ENCODE results near the gene SOX14.

DNA sequence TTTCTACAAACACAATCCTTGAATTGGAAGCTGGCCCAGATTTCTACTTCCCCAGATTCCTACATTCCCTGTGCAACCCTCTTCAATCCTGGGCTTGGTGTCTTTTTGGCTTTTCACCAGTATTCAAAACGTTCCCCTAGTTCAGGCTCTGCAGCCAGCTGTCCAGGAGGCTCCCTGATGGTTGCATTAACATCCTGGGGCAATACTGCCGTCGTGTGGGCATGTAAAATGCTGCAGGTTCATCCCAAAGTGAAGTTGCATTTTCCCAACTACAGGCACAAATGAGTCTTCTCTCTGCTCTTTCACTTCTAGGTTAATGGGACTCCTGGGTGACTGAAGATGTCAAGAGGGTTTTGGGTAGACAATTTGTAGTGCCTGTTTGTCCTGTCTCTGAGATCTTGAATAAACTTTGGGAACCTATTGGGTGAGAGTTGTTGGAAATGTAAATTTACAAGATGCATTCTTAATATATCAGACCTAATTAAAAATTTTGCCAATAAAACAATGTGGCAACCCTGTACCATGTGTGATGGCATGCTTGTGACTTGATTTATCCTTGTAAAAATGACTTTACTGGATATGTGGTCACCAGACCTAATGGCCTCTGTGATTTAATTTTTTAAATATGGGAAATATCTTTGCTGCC is 28.6 kb downstream of the SOX14 start:
- TF ChIP-seq, protein P1, sequence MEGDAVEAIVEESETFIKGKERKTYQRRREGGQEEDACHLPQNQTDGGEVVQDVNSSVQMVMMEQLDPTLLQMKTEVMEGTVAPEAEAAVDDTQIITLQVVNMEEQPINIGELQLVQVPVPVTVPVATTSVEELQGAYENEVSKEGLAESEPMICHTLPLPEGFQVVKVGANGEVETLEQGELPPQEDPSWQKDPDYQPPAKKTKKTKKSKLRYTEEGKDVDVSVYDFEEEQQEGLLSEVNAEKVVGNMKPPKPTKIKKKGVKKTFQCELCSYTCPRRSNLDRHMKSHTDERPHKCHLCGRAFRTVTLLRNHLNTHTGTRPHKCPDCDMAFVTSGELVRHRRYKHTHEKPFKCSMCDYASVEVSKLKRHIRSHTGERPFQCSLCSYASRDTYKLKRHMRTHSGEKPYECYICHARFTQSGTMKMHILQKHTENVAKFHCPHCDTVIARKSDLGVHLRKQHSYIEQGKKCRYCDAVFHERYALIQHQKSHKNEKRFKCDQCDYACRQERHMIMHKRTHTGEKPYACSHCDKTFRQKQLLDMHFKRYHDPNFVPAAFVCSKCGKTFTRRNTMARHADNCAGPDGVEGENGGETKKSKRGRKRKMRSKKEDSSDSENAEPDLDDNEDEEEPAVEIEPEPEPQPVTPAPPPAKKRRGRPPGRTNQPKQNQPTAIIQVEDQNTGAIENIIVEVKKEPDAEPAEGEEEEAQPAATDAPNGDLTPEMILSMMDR (IDR thresholded peaks at IDR 0.05; ENCODE audit: borderline replicate concordance, extremely low read depth, low read length, poor library complexity, severe bottlenecking): peak; percentile 83
- TF ChIP-seq EZH2 (IDR thresholded peaks at IDR 0.05; ENCODE audit: borderline replicate concordance, low read depth, low read length, severe bottlenecking): no peak
